Esophagus squamous epithelium (tissue), 5 donors: ENCODE data around the gene KNSTRN. TPM values are rescaled to one million over a fixed set of nuclear protein-coding genes. Genes with fewer than 3 reads are reported as not detected.

Source experiments
- DNase-seq: peaks from one replicate; lab custom pipeline; 2025; lab: John Stamatoyannopoulos, UW
- H3K27ac ChIP-seq, 4 donors: fragments of 200-600 bp; sonication (generic); one replicate each; pipeline ENCODE4 v1.5.1; 2016 to 2019; ENCODE audit warnings: mild to moderate bottlenecking in 1 of 4
- H3K27me3 ChIP-seq, 4 donors: fragments of 200-600 bp; sonication (generic); 1 replicate in 3 of 4; 2 replicates in 1 of 4; pipeline versions ENCODE4 v1.5.1 to v1.6.0; 2017 to 2021; ENCODE audit warnings: antibody characterized with exemption in 1 of 4
- H3K36me3 ChIP-seq, 3 donors: fragments of 200-600 bp; sonication (generic); one replicate each; pipeline ENCODE4 v1.5.1; 2016 to 2019
- H3K4me1 ChIP-seq, 3 donors: fragments of 200-600 bp; sonication (generic); one replicate each; pipeline ENCODE4 v1.5.1; 2017 to 2019
- H3K4me3 ChIP-seq, 4 donors: fragments of 200-600 bp; sonication (generic); 1 replicate in 3 of 4; 2 replicates in 1 of 4; pipeline ENCODE4 v1.5.1; 2016 to 2019; ENCODE audit warnings: mild to moderate bottlenecking in 2 of 4, moderate library complexity in 1 of 4
- H3K9me3 ChIP-seq, 3 donors: fragments of 200-600 bp; sonication (generic); one replicate each; pipeline ENCODE4 v1.5.1; 2016 to 2019
- POLR2A ChIP-seq, 4 donors: fragments of 450-650 bp; IDR thresholded peaks; one replicate each; pipeline ENCODE4 v1.6.1; 2017; ENCODE audit warnings: antibody characterized with exemption in 4 of 4, mild to moderate bottlenecking in 4 of 4, moderate library complexity in 3 of 4
- WGBS, 2 donors: methylation state at CpG; one replicate each; pipeline ENCODE4 v1.1.5; 2018; 5-methylcytosine and 5-hydroxymethylcytosine counted together
- intact Hi-C: fragments of 100-400 bp; cut with DNase I; formaldehyde crosslinking; loops from one replicate; pipeline ENCODE4 v1.15.0; 2022
- total RNA-seq, 4 donors: library from RNA; depleted of rRNA; stranded (reverse); fragments of >200 nt; gene quantifications; one replicate each; pipeline ENCODE4 v1.1.0, GENCODE V29; 2016
- TF ChIP-seq, protein P1 (sequence below), 6 experiments: fragments of 450-650 bp in 4 of 6; fragments of 200-600 bp in 2 of 6; sonication (generic) in 2 of 6; IDR thresholded peaks; one replicate each; pipeline ENCODE4 v1.5.1; 2016 to 2019; ENCODE audit warnings: antibody characterized with exemption in 6 of 6, mild to moderate bottlenecking in 4 of 6, moderate library complexity in 4 of 6
- donor health status: DM: yes; HTN: yes; CAD: no.

The KNSTRN gene
- total RNA-seq, 4 donors from 2014 or later = 11.3 to 22.0 (median 17.3) TPM

DNA sequence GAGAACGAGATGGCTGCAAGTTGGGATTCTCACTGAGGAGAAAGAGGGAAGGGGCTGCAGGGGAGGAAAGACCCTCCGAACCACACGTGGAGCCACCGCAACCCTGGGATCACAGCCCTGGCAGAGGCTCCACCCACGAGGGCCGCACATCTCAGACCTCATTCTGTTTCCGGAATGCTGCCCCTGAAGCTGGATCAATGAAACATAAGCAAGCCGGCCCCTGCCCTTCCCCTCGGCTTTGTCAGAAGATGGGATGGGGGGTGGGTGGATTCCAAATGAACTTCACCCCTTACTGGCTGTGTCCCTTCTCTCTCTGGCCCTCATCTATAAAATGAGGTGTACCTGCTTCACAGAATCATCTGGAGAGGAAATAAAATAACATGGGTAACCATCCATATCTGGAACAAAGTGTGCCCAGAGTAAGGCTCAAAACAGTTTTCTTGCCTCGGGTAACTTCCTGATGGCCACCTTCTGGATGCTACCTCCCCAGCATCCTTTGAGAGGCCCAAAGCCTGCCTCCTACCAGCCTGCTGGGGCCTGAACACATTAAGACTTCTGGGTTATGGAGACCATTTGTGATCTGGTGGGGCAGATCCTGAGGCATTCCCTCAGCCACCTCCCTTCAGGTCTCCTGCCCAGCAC lies 37.2 kb upstream of the KNSTRN start:
- 75% methylated on average over 2 of the region's 10 CpGs for WGBS, 2 donors
- DNase-seq = no peak
- Histone ChIP-seq H3K27ac (peak overlapping the region in 3 of 4 donors; percentile 59 to 95 (median 83)), H3K4me3 (no peak overlapping the region), H3K27me3 (no peaks in the 10 kb centered on the region), H3K9me3 (no peaks in the 10 kb centered on the region), H3K36me3 (no peaks in the 10 kb centered on the region), H3K4me1 (peaks cover 38 to 89% (median 41%) of the 10 kb centered on the region in 3 donors)
- TF ChIP-seq, protein P1, sequence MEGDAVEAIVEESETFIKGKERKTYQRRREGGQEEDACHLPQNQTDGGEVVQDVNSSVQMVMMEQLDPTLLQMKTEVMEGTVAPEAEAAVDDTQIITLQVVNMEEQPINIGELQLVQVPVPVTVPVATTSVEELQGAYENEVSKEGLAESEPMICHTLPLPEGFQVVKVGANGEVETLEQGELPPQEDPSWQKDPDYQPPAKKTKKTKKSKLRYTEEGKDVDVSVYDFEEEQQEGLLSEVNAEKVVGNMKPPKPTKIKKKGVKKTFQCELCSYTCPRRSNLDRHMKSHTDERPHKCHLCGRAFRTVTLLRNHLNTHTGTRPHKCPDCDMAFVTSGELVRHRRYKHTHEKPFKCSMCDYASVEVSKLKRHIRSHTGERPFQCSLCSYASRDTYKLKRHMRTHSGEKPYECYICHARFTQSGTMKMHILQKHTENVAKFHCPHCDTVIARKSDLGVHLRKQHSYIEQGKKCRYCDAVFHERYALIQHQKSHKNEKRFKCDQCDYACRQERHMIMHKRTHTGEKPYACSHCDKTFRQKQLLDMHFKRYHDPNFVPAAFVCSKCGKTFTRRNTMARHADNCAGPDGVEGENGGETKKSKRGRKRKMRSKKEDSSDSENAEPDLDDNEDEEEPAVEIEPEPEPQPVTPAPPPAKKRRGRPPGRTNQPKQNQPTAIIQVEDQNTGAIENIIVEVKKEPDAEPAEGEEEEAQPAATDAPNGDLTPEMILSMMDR (IDR thresholded peaks at IDR 0.05) = no peak
- intact Hi-C loops = no loop called here

DNA sequence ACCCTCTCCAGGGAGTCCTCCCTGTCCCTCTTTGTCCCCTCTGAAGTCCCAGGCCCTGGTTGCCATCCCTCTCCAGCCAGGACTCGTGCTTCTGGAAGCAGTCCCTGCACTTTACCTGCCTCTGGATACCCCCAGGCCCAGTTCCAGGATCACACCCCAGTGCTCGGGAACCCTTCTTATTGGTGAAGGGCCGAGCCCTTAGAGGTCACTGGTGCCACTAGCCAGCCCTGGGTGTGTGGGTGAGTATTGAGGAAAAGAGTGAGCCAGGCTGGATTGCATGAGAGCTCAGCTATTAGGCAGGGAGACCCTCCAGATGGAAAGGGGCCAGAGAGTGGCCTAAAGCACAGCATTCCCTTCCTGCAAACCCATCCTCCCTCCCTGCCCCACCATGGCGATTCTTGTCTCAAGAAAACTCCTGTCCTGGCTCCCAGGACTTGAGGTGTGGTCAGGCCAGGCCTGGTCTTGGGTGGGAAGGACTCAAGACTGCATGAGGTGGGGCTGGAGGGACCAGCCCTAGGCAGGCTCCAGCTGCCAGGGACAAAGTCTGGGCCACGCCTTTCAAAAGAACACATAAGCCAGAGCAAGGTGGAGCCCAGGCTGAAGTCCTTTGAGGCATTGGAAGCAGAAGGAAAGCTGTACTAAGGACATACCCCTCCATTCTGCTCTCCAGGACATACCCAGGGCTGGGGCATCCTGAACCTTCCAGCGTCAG lies 36.5 kb upstream of the KNSTRN start:
- Histone ChIP-seq H3K4me3 (no peak overlapping the region), H3K27ac (peak overlapping the region in 3 of 4 donors; percentile 59 to 95 (median 83)), H3K36me3 (no peaks in the 10 kb centered on the region), H3K9me3 (no peaks in the 10 kb centered on the region), H3K27me3 (no peaks in the 10 kb centered on the region), H3K4me1 (peaks cover 33 to 82% (median 34%) of the 10 kb centered on the region in 3 donors)
- TF ChIP-seq, protein P1 (IDR thresholded peaks at IDR 0.05) = no peak
- no peak for DNase-seq
- 74% methylated on average over 2 of the region's 6 CpGs; no CpG with 5 or more reads in 1 of the 2 donors for WGBS, 2 donors
- intact Hi-C loops = no loop called here

DNA sequence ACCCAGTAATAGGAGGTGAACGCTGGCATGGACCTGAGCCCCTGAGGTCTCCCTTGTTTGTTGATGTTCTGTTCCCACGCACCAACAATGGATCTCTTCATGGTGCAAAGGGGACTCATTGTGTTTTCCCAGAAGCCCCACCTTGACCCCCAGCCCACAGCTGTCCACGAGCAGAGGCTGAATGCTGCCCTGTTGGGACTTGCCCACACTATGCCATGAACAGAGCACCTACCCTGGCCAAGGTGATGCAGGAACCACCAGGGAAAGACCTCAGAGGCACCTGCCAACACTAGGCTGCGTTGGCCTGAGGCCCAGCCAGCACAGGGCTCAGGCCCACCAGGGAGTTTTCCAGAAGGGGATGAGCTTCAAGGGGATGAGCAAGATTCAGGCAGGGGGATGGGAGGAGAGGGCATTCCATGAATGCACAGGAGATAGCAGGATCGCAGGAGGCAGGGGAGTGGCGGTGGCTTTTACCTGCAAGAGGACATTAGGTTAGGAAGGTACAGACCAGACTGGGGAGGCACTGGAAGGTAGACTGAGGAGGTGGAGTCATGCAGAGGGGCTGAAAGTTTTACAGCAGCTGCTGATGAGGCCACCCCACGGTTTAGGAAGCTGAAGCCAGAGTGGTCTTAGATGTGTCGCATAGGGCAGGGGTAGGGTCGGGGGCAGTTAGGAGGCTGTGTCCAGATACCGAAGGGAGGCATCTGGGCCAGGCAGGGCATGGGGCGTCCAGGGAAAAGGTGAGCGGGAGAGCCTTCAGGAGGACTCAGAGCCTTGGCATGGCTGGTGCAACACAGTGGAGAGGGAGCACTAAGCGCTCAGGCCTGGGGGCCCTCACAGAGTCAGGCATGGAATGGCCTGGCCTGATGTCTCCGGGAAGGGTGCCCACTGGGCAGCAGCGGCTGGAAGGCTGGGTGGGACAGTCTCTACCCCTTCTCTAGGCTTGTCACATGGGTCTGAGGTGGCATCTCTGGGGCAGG lies 35.7 kb upstream of the KNSTRN start:
- intact Hi-C loops = no loop called here
- H3K27me3 ChIP-seq = no peaks in the 10 kb centered on the region
- H3K4me1 ChIP-seq = peaks cover 27 to 74% (median 29%) of the 10 kb centered on the region in 3 donors
- H3K27ac ChIP-seq = peak overlapping the region in 3 of 4 donors; percentile 59 to 95 (median 83)
- H3K36me3 ChIP-seq = no peaks in the 10 kb centered on the region
- no peak for DNase-seq
- WGBS, 2 donors = 81 to 84% methylated on average over 9 to 10 of the region's 15 CpGs
- no peak overlapping the region for H3K4me3 ChIP-seq
- H3K9me3 ChIP-seq = no peaks in the 10 kb centered on the region
- TF ChIP-seq POLR2A (IDR thresholded peaks at IDR 0.05) = no peak
- TF ChIP-seq, protein P1 (IDR thresholded peaks at IDR 0.05) = no peak

DNA sequence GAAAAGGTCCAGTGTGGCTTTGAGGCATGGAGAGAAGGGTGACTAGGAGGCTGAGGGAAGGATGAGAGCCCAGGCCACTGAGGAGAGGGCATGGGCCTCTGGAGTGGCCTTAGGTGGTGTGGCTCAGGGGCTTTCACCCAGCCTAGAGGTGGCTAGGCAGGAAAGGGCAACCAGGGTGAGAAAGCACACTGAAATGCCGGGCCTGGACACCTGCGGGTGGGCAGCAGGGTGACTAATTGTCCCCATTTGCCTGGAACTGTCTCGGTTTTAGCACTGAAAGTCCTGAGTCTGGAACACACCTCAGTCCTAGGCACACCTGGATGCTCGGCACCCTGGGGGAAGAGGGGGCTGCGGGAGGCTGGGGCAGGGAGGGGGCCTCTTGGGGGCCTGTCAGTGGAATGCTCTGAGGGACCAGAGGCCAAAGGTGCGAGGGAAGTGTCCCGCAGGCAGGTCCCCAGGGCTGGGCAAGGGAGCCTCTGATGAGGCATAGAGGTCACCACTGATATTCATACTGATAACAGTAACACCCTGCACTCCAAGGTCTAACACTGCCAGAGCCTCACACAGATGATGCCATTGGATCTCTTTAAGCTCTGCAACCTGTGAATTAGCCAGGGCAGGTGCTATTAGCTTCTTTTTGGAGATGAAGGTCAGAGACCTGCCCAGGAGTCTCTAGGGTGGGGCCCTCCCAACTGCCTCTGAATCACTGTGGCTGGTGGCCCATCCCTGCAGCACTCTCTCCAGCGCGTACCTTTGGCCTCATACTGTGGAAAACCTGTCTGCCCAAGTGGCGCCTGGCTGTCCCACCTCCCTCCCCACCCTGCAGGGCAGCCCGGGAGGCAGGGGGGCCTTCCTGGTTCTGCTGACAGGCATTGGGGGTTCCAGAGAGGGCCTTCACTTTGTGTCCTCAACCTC lies 34.7 kb upstream of the KNSTRN start:
- intact Hi-C loops = no loop called here
- no peaks in the 10 kb centered on the region for H3K27me3 ChIP-seq
- H3K9me3 ChIP-seq = no peaks in the 10 kb centered on the region
- H3K36me3 ChIP-seq = no peaks in the 10 kb centered on the region
- no peak overlapping the region for H3K4me3 ChIP-seq
- no peak for DNase-seq
- H3K4me1 ChIP-seq = peaks cover 21 to 64% (median 27%) of the 10 kb centered on the region in 3 donors
- peak overlapping the region in 3 of 4 donors; percentile 59 to 95 (median 83) for H3K27ac ChIP-seq
- no peak for TF ChIP-seq POLR2A (IDR thresholded peaks at IDR 0.05)
- TF ChIP-seq, protein P1 (IDR thresholded peaks at IDR 0.05) = no peak
- 33 to 76% methylated on average over 1 to 4 of the region's 11 CpGs for WGBS, 2 donors
